Measurements from ENCODE around the gene PTPRD.

GRCh38 chr9:9563817-9564216 lies 1049.0 kb downstream of the PTPRD start:
- TF ChIP-seq CTCF (IDR thresholded peaks at IDR 0.05) (no peak), POLR2A (IDR thresholded peaks at IDR 0.05) (no peak)

Data from thyroid gland (tissue), 4 donors.